RWPE1 (cell line): Measurements from ENCODE around the gene LRIG1.

Source experiments
- CTCF ChIA-PET: fragments of 350-600 bp; sonication (Branson Sonifier 250); formaldehyde crosslinking; extraction: SDS; loops from one replicate; lab custom pipeline; 2021; lab: Yijun Ruan, JAX
- POLR2A ChIA-PET: fragments of 400-600 bp; formaldehyde crosslinking; extraction: SDS; loops from one replicate; lab custom pipeline; 2020; ENCODE audit warnings: antibody characterized with exemption; ENCODE audit not compliant: low non-redundant PET; lab: Yijun Ruan, JAX
- DNase-seq: peaks from one replicate; pipeline ENCODE4 v3.0.0; 2012; ENCODE audit warnings: low spot score
- H3K27ac ChIP-seq: fragments of 450-650 bp; 2 replicates; pipeline ENCODE4 v1.5.1; 2017
- CTCF ChIP-seq: fragments of 450-650 bp; conservative IDR thresholded peaks from 2 replicates; pipeline ENCODE4 v1.5.1; 2017; ENCODE audit warnings: low read depth, mild to moderate bottlenecking

Gene LRIG1

DNA sequence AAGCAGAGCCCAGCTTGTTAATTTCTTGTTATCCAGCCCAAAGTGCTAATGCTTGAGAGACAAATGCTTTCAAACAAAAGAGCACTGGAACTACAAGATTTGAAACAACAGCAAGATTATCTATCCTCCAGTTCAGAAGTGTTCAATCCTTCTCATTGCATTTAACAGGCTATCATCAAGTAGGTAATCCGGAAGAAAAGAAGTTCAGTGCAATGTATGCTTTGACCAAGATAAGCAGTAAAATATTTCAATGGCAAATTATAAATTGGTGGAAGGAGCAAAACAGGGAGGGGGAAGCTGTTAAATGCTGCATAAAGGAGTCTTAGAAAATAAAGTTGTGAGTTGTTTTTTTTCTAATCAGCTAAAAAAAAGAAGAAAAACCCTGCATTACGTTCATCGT, 8.8 kb downstream of the LRIG1 start:
- no peak overlapping the region for H3K27ac ChIP-seq
- ChIA-PET CTCF (interaction anchor here (0.6 kb wide), 1 partner anchor 1588 kb away, joined by 3 read pairs; no protein-coding TSS in a partner anchor), POLR2A (no interaction called here)
- no peak for TF ChIP-seq CTCF
- no peak for DNase-seq

- no peak for DNase-seq
- no peak for TF ChIP-seq CTCF
- ChIA-PET CTCF (no interaction called here), POLR2A (no interaction called here)
- no peak overlapping the region for H3K27ac ChIP-seq
These were observed 9.8 kb downstream of the LRIG1 start for GRCh38 chr3:66490984-66491383.

GRCh38 chr3:66490214-66490613, 10.6 kb downstream of the LRIG1 start:
- TF ChIP-seq CTCF = no peak
- CTCF ChIA-PET = interaction anchor here (0.6 kb wide), 1 partner anchor 31 kb away, joined by 3 read pairs; no protein-coding TSS in a partner anchor
- no peak for DNase-seq
- POLR2A ChIA-PET = no interaction called here
- H3K27ac ChIP-seq = no peak overlapping the region

DNA sequence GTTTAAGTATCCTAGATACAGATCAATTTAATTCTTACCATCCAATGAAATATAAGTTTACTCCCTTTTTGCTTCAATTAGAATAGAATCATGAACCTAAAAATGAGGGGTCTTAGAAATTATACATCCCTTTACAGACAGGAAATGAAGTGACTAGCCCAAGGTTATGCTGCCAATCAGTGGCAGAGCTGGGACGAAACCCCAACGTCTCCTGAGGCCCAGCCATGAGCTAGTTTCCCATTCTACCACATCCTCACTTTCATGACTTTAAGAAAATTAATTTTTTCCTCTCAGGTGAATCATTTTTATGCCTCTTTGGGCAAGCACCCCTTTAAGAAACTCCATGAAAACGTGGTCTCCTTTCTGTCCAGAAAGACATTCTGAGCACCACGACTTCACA, 11.2 kb downstream of the LRIG1 start:
- DNase-seq = no peak
- H3K27ac ChIP-seq = no peak overlapping the region
- ChIA-PET POLR2A (no interaction called here), CTCF (no interaction called here)
- TF ChIP-seq CTCF = no peak

DNA sequence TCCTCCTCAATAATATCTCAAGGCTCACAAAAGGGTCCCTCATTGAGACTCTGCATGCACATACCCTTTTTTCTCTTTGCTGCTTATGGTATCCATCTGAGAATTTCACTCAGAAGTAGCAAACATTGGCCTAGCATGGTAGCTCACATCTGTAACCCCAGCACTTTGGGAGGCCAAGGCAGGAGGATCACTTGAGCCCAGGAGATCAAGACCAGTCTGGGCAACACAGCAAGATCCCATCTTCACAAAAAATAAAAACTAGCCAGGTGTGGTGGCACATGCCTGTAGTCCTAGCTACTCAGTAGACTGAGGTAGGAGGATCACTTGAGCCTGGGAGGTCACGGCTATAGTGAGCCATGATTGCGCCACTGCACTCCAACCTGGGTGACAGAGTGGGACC, 11.7 kb downstream of the LRIG1 start:
- CTCF ChIA-PET = no interaction called here
- no peak for DNase-seq
- H3K27ac ChIP-seq = no peak overlapping the region
- TF ChIP-seq CTCF = no peak
- POLR2A ChIA-PET = no interaction called here

GRCh38 chr3:66488492-66488891, 12.3 kb downstream of the LRIG1 start:
- CTCF ChIA-PET = no interaction called here
- no peak for DNase-seq

More at GRCh38 chr3:66488492-66488891, 12.3 kb downstream of the LRIG1 start:
- TF ChIP-seq CTCF = no peak
- H3K27ac ChIP-seq = no peak overlapping the region
- POLR2A ChIA-PET = no interaction called here
